Panc1 (cell line): Measurements from ENCODE around the gene TRPM4.
"Not testable (repeated sequence)": the region's sequence is repeated elsewhere in the genome, so short reads cannot be mapped to it uniquely, and the experiment has no call there.

Experiments
- TCF7L2 ChIP-seq: IDR thresholded peaks from 2 replicates; pipeline ENCODE4 v1.6.1; 2011; ENCODE audit warnings: mild to moderate bottlenecking, low read depth, low read length, inconsistent platforms
- TF ChIP-seq, protein P1 (sequence below): fragments of 450-650 bp; IDR thresholded peaks from 2 replicates; pipeline ENCODE4 v1.5.1; 2017; ENCODE audit warnings: mild to moderate bottlenecking

GRCh38 chr19:49209502-49209901 lies 51.9 kb downstream of the TRPM4 start:
- TF ChIP-seq, protein P1, sequence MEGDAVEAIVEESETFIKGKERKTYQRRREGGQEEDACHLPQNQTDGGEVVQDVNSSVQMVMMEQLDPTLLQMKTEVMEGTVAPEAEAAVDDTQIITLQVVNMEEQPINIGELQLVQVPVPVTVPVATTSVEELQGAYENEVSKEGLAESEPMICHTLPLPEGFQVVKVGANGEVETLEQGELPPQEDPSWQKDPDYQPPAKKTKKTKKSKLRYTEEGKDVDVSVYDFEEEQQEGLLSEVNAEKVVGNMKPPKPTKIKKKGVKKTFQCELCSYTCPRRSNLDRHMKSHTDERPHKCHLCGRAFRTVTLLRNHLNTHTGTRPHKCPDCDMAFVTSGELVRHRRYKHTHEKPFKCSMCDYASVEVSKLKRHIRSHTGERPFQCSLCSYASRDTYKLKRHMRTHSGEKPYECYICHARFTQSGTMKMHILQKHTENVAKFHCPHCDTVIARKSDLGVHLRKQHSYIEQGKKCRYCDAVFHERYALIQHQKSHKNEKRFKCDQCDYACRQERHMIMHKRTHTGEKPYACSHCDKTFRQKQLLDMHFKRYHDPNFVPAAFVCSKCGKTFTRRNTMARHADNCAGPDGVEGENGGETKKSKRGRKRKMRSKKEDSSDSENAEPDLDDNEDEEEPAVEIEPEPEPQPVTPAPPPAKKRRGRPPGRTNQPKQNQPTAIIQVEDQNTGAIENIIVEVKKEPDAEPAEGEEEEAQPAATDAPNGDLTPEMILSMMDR: not testable (repeated sequence)
- not testable (repeated sequence) for TF ChIP-seq TCF7L2
